Measurements from ENCODE around the gene SPEF2.

DNA sequence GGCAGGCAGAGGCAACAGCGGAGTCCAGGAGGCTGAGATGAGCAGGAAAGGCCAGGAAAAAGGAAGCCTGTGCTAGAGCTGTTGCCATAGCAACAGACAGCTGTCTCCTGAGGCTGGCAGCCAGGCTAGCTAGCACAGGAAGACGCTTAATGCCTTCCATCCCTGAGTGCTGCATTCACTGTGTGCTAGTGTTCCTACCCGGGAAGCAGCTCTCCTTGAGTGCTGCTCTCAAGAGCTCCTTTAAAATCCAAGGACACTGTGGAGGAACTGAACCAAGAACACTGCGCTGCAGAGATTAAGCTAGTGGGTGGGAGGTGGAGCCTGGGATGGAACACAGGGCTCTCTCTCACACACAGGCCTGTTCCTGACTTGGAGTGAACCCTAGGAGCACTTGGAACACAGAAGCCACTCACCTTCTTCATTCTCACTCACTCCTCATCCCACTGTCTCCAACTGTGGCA, 185.6 kb downstream of the SPEF2 start:
- no peak for TF ChIP-seq YY1 (IDR thresholded peaks at IDR 0.05)
- TF ChIP-seq CTCF (IDR thresholded peaks at IDR 0.05; ENCODE audit: low read depth, low read length, missing input control): no peak
- TF ChIP-seq HNF4A (conservative IDR thresholded peaks at IDR 0.05): no peak
- no peak for TF ChIP-seq TAF1 (conservative IDR thresholded peaks at IDR 0.05)
- TF ChIP-seq EGR1 (IDR thresholded peaks at IDR 0.05; ENCODE audit: low read depth in 2 of 2): no peak
- TF ChIP-seq FOXA2 (IDR thresholded peaks at IDR 0.05): no peak
- TF ChIP-seq HNF4G (IDR thresholded peaks at IDR 0.05): no peak
- TF ChIP-seq RXRA (IDR thresholded peaks at IDR 0.05): no peak
- TF ChIP-seq RAD21 (IDR thresholded peaks at IDR 0.05): no peak
- no peak for TF ChIP-seq JUND (IDR thresholded peaks at IDR 0.05)
- TF ChIP-seq, protein P1, sequence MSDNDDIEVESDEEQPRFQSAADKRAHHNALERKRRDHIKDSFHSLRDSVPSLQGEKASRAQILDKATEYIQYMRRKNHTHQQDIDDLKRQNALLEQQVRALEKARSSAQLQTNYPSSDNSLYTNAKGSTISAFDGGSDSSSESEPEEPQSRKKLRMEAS (IDR thresholded peaks at IDR 0.05): no peak

Data from liver (tissue), 3 donors.